Fibroblast of peridontal ligament (primary cell): ENCODE data around the gene NECAB2.
"Not testable (repeated sequence)": the region's sequence is repeated elsewhere in the genome, so short reads cannot be mapped to it uniquely, and the experiment has no call there.

ENCODE experiments used
- DNase-seq: peaks from one replicate; pipeline ENCODE4 v3.0.0-alpha.2; 2010; ENCODE audit errors: extremely low read depth

The NECAB2 gene

GRCh38 chr16:83936581-83937165 is 31.4 kb upstream of the NECAB2 start:
- DNase-seq: no peak

GRCh38 chr16:83937267-83937666 is 30.8 kb upstream of the NECAB2 start:
- no peak for DNase-seq

- DNase-seq: no peak
These were observed 29.8 kb upstream of the NECAB2 start for GRCh38 chr16:83937922-83938885.

GRCh38 chr16:83939266-83939855 is 28.7 kb upstream of the NECAB2 start:
- no peak for DNase-seq

GRCh38 chr16:83940119-83940518 is 27.9 kb upstream of the NECAB2 start:
- DNase-seq: no peak

- no peak for DNase-seq
These were observed 27.2 kb upstream of the NECAB2 start for GRCh38 chr16:83940630-83941378.

GRCh38 chr16:83941546-83941945 is 26.5 kb upstream of the NECAB2 start:
- not testable (repeated sequence) for DNase-seq

GRCh38 chr16:83942074-83942473 is 26.0 kb upstream of the NECAB2 start:
- no peak for DNase-seq

- no peak for DNase-seq
These were observed 25.1 kb upstream of the NECAB2 start for GRCh38 chr16:83942815-83943515.

- no peak for DNase-seq
These were observed 24.5 kb upstream of the NECAB2 start for GRCh38 chr16:83943516-83944050.

GRCh38 chr16:83945587-83945986 is 22.5 kb upstream of the NECAB2 start:
- DNase-seq: no peak

GRCh38 chr16:83946154-83946780 is 21.8 kb upstream of the NECAB2 start:
- DNase-seq: no peak

GRCh38 chr16:83946781-83947566 is 21.1 kb upstream of the NECAB2 start:
- no peak for DNase-seq

- no peak for DNase-seq
These were observed 20.3 kb upstream of the NECAB2 start for GRCh38 chr16:83947642-83948234.

GRCh38 chr16:83948914-83949723 is 18.9 kb upstream of the NECAB2 start:
- DNase-seq: no peak

- DNase-seq: no peak
These were observed 18.4 kb upstream of the NECAB2 start for GRCh38 chr16:83949724-83950001.

GRCh38 chr16:83950862-83951399 is 17.1 kb upstream of the NECAB2 start:
- DNase-seq: not testable (repeated sequence)

GRCh38 chr16:83951544-83951943 is 16.5 kb upstream of the NECAB2 start:
- DNase-seq: no peak

GRCh38 chr16:83952587-83952939 is 15.5 kb upstream of the NECAB2 start:
- DNase-seq: no peak
